22Rv1 (cell line): ENCODE results near the gene MPRIP.
"Not testable (repeated sequence)": the region's sequence is repeated elsewhere in the genome, so short reads cannot be mapped to it uniquely, and the experiment has no call there.

ENCODE experiments used
- H3K27ac ChIP-seq: fragments of 450-650 bp; 2 replicates; pipeline ENCODE4 v1.5.1; 2017
- CTCF ChIP-seq: fragments of 450-650 bp; IDR thresholded peaks from 2 replicates; pipeline ENCODE4 v1.5.1; 2017; ENCODE audit warnings: mild to moderate bottlenecking
- ZFX ChIP-seq: fragments of 450-650 bp; IDR thresholded peaks from 2 replicates; pipeline ENCODE4 v1.6.1; 2017; ENCODE audit warnings: antibody characterized with exemption, borderline replicate concordance

The MPRIP gene

GRCh38 chr17:17129466-17129865 lies 87.2 kb downstream of the MPRIP start:
- H3K27ac ChIP-seq = no peak overlapping the region
- TF ChIP-seq CTCF = no peak
- no peak for TF ChIP-seq ZFX

GRCh38 chr17:17130077-17130844 lies 88.0 kb downstream of the MPRIP start:
- no peak overlapping the region for H3K27ac ChIP-seq

GRCh38 chr17:17131839-17132238 lies 89.6 kb downstream of the MPRIP start:
- TF ChIP-seq ZFX = no peak
- no peak for TF ChIP-seq CTCF
- H3K27ac ChIP-seq = no peak overlapping the region

More at GRCh38 chr17:17130077-17130844, 88.0 kb downstream of the MPRIP start:
- TF ChIP-seq CTCF (no peak), ZFX (no peak)

GRCh38 chr17:17132746-17133145 lies 90.5 kb downstream of the MPRIP start:
- TF ChIP-seq CTCF = no peak
- TF ChIP-seq ZFX = no peak

GRCh38 chr17:17134051-17134956 lies 92.0 kb downstream of the MPRIP start:
- H3K27ac ChIP-seq = no peak overlapping the region
- TF ChIP-seq ZFX = no peak
- TF ChIP-seq CTCF = no peak

More at GRCh38 chr17:17132746-17133145, 90.5 kb downstream of the MPRIP start:
- no peak overlapping the region for H3K27ac ChIP-seq

GRCh38 chr17:17134957-17135333 lies 92.7 kb downstream of the MPRIP start:
- TF ChIP-seq CTCF = no peak
- no peak for TF ChIP-seq ZFX
- no peak overlapping the region for H3K27ac ChIP-seq

DNA sequence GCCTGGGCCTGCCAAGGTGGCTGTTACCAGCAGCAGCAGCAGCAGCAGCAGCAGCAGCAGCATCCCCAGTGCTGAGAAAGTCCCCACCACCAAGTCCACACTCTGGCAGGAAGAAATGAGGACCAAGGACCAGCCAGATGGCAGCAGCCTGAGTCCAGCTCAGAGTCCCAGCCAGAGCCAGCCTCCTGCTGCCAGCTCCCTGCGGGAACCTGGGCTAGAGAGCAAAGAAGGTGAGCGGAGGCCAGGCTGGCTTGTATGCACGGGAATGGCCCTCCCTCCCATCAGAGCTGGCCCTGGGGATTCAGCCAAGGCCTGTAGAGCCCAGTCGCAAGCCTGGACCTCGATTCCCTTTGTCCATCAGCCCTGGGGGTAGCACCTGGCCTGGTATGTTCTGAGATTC lies 94.0 kb downstream of the MPRIP start:
- H3K27ac ChIP-seq = not testable (repeated sequence)
